ENCODE measurements around the gene PLEKHM1.
A peak's percentile ranks its signal among the peaks of the same experiment; 100 is the strongest.
"Not testable (repeated sequence)": the region's sequence is repeated elsewhere in the genome, so short reads cannot be mapped to it uniquely, and the experiment has no call there.

The PLEKHM1 gene

GRCh38 chr17:45445901-45446743, 44.4 kb downstream of the PLEKHM1 start:
- DNase-seq (ENCODE audit: low read depth) = peak; percentile 89
- not testable (repeated sequence) for H3K4me3 ChIP-seq (ENCODE audit: low read length)

- not testable (repeated sequence) for DNase-seq (ENCODE audit: low read depth); H3K4me3 ChIP-seq (ENCODE audit: low read length)
These were observed 45.4 kb downstream of the PLEKHM1 start for GRCh38 chr17:45444856-45445820.

- H3K4me3 ChIP-seq (ENCODE audit: low read length); DNase-seq (ENCODE audit: low read depth): not testable (repeated sequence)
These were observed 46.2 kb downstream of the PLEKHM1 start for GRCh38 chr17:45444301-45444700.

- DNase-seq (ENCODE audit: low read depth); H3K4me3 ChIP-seq (ENCODE audit: low read length): not testable (repeated sequence)
These were observed 46.9 kb downstream of the PLEKHM1 start for GRCh38 chr17:45443371-45444260.

GRCh38 chr17:45441526-45442310, 48.8 kb downstream of the PLEKHM1 start:
- H3K4me3 ChIP-seq (ENCODE audit: low read length) = no peak overlapping the region
- DNase-seq (ENCODE audit: low read depth) = no peak
- TF ChIP-seq CTCF (IDR thresholded peaks at IDR 0.05; ENCODE audit: insufficient read depth, low read depth, low read length, missing control alignments) = no peak

GRCh38 chr17:45440839-45441515, 49.5 kb downstream of the PLEKHM1 start:
- DNase-seq (ENCODE audit: low read depth); H3K4me3 ChIP-seq (ENCODE audit: low read length): not testable (repeated sequence)

- DNase-seq (ENCODE audit: low read depth) = peak; percentile 87
- no peak for TF ChIP-seq CTCF (IDR thresholded peaks at IDR 0.05; ENCODE audit: insufficient read depth, low read depth, low read length, missing control alignments)
- H3K4me3 ChIP-seq (ENCODE audit: low read length) = no peak overlapping the region
These were observed 50.3 kb downstream of the PLEKHM1 start for GRCh38 chr17:45440161-45440778.

- no peak overlapping the region for H3K4me3 ChIP-seq (ENCODE audit: low read length)
- peak; percentile 55 for DNase-seq (ENCODE audit: low read depth)
- TF ChIP-seq CTCF (IDR thresholded peaks at IDR 0.05; ENCODE audit: insufficient read depth, low read depth, low read length, missing control alignments) = no peak
These were observed 51.5 kb downstream of the PLEKHM1 start for GRCh38 chr17:45438931-45439610.
